NCI-H2196 (cell line): ENCODE measurements around the gene CCDC33.

Experiments used
- DNase-seq: peaks from one replicate; lab custom pipeline; 2025; ENCODE audit not compliant: unreplicated experiment; lab: John Stamatoyannopoulos, UW

CCDC33 gene

DNA sequence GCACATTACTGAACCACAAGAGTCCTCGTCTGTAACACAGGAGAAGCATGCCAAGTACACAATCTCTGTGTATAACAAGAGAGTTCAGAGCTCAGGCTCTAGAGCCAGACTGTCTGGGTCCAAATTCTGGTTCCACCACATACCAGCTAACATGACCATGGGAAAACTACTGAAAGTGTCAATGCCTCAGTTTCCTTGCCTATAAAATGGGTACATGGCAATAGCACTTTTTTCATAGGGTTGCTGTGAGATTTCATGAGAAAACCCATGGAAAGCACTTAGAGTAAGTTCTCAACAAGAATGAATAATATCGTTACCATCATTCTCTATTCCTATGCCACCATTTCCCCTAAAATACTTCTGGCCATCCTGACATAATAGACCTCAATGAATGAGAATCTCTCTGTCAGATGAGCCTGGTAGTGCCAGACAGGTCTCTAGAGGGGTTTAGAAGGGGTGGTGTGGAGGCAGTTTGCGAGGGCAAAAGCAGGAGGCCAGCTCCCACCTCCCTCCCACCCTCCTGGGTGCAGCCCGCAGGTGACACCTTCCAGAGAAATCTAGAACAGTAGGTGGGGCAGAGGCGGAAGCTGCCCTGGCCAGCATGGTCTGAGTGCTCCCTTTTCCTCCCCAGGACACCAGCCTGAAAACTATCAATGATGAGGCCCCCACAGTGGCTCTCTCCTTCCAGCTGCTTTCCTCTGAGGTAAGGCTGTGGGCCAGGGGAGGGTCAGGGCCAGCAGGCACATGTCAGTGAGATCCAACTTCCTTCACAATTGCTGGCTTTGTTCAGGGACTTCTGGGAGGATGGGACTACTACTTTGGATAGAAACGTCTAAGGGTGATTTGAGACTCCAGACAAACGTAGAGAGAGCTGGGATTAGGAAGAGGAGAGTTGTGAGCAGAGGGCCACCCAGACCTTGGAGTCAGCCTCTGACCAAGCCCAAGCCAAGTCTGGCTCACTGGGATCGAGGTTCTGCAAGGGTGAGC, 45.3 kb downstream of the CCDC33 start:
- DNase-seq = no peak

DNA sequence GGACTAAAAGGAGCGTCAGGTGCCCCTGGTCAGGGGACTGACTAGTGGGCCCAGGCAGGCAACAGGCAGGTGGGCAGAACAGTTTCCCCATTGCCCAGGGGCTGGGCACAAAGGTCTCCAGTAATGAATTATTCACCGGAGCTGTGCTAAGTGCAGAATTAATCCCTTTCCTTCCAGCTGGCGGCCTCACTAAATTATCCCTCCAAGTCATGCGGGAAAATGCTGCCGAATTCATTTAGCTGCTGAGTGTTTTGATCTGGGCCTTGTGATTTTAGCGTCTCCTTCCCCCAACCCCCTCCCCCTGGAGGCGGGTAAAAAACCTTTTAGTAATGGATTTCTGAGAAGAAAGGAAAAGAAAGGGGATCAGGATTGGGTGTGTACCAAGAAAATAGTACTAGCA, 47.2 kb downstream of the CCDC33 start:
- DNase-seq = no peak

GRCh38 chr15:74289671-74290070, 53.5 kb downstream of the CCDC33 start:
- no peak for DNase-seq

DNA sequence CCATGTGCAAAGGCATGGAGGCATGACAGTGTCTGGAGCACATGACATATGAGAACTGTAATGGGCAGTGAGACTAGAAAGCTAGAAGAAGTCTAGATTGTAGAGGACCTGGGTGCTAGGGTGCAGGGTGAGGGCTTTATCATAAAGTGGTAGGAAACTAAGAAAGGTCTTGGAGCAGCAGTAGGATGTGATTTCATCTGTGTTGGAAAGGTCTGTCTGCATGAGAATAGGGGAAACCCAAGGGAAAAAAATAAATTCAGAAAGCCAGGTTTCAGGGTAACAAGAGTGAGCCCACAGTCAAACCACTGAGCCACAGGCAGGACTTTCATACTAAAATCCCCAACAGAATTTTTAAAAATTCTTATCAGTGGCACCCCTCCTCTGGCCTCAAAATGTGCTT, 54.5 kb downstream of the CCDC33 start:
- no peak for DNase-seq

GRCh38 chr15:74291101-74292071, 55.3 kb downstream of the CCDC33 start:
- no peak for DNase-seq

GRCh38 chr15:74293021-74293810, 57.1 kb downstream of the CCDC33 start:
- DNase-seq = no peak

DNA sequence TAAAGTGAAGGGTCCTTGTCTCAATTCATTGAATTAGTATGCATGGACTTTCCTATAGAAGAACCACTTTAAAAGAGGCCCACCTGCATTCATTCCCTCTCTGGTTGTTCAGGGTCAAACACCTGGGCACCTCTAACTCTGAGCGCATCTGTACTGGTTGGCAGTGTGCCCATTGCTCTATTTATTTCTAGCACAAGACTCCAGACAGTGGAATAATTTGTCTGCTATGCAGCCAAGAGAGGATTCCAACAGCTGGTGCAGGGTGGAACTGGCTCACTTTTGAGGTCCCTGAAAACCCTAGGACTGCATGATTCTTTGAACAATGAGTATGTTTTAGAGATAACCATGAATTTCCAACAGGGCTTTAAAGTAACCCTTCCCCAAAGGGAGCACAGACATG, 57.9 kb downstream of the CCDC33 start:
- peak; percentile 5 for DNase-seq

DNA sequence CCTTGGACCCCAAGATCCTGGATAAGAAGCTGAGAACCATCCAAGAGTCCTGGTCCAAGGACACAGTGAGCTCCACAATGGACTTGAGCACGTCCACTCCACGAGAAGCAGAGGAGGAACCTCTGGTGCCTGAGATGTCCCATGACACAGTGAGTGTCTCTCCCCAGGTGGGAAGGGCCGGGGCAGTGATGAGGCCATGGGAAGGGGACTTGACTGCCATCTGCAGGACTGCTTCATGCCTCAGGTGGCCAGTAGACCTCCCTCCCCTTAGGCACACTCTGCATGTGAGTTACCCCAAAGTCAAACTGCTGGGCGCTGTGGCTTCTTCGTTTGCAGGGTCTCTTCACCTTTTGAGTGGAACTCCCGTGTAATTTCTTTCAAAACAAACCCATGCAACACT, 59.7 kb downstream of the CCDC33 start:
- no peak for DNase-seq

DNA sequence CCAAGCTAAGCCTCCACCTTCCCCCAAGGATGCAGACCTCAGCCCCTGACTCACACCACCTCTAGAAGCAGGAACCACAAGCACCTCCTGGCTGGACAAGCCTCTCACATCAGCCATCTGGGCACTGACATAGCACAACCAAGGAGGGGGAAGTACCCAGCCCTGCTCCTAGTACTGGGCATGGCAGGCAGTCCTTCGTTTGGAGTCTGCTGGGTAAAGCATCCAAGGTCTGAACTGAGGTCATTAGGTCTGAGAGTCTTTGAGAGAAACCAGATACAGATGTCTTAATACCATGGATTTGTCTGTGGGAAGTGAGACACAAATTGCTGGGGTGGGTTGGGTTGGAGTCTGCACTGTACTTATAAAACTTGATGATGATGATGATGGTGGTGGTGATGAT, 61.8 kb downstream of the CCDC33 start:
- DNase-seq = no peak

DNA sequence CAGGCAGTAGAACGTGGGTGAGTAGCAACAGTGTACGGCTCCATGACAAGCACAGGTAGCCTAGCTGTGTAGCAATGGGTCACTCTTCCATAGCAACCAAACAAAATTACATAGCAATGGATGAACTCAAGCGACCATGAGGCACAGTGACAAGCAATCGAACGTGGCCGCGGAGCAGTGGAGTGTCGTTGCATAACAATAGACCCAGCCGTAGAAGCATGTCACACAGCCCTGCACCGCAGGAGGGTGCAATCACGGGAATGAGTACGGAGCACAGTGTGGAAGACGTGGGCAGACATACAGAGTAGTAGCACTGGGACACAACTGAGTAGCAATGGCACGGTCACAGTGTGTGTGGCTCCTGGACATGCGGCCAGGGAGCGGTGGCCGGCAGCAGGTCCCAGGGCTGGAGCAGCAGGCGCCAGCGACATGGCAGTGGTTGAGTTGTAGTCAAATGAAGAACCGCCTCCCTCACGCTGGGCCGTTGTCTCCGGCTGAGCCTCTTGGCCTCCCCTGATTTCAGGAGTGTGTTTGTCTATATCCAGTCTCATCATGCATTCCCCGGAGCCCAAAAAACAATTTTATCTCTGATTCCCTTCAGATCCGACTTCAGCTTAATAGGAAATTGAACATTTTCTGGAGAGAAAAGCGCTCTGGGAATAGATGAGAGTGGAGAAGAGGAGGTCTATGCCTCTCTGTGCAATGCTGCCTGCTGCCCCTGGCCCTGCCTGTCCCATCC, 64.1 kb downstream of the CCDC33 start:
- DNase-seq = no peak

GRCh38 chr15:74301583-74302361, 65.6 kb downstream of the CCDC33 start:
- no peak for DNase-seq

DNA sequence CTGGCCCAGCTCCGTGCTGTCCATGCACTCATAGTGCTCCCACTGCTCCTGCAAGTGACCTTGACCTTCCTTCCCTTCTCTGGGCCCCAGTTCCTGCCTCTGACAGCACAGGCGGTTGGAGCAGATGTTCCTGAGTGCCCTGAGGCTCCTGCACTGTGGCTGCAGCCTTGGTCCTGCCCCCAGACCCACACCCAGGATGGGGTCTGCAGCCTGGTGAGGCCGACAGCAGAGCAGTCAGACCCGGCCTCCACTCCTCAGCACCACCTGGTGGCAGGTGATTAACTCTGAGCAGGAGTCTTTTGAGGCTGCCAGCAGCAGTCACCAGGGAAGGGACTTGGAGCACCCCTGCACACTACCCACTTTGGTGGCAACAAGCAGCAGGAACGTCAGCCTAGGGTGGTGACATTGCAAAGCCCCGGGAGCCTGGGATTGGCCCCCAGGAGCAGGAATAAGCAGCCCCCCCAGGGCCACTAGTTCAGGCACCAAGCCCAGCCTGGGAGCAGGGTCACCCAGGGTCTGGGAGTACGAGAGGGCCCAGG, 66.8 kb downstream of the CCDC33 start:
- peak; percentile 46 for DNase-seq

DNA sequence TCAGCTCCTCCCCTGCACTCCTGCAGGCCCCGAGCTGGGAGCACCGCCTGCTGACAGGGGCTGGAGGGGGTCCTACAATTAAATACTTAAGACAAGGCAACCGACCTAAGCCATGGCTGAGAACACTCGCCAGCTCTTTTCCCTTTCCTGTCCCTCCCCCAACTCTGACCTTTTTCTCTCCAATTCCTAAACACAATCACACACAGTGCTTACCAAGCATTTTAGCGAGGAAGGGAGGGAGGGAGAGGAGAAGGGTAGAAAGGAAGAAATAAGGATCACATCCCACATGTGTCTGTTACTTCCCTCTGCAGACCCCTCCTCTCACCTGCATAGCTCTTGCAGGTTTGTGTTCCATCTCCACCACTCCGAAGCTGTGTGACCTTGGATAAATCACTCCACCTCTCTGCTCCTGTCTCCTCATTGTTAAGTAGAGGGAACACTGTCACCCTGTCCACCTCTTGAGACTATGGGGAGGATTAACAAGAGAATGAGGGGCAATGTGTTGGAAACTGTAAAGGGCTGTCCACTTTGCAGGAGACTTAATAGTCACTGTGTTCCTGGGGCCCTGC, 67.7 kb downstream of the CCDC33 start:
- no peak for DNase-seq

GRCh38 chr15:74304431-74304830, 68.3 kb downstream of the CCDC33 start:
- DNase-seq = no peak

DNA sequence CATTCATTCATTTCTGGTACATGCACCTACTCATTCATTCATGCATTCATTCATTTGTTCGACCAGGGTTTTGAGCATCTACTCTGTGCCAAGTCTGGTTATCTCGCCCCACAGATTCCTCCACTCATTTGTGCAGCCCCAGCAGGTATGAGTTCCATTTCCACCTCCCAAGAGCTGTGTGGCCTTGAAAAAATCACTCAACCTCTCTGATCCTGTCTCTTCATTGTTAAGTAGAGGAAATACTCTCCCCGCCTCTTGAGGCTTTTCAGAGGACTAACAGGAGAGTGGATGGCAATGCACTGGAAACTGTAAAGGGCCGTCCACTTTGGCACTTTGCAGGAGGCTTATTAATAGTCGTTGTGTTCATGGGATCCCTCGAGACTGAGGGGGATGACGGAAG, 69.6 kb downstream of the CCDC33 start:
- no peak for DNase-seq

- peak; percentile 14 for DNase-seq
Measured at GRCh38 chr15:74306781-74307217, 70.7 kb downstream of the CCDC33 start.

- DNase-seq = peak; percentile 59
Measured at GRCh38 chr15:74307827-74308811, 72.0 kb downstream of the CCDC33 start.
